8988T (cell line): Measurements from ENCODE around the gene CACNA1B.
"Not testable (repeated sequence)": the region's sequence is repeated elsewhere in the genome, so short reads cannot be mapped to it uniquely, and the experiment has no call there.

ENCODE experiments used
- DNase-seq: peaks from one replicate; pipeline ENCODE4 v3.0.0; 2011

Gene CACNA1B

GRCh38 chr9:137890768-137891587 lies 13.4 kb downstream of the CACNA1B start:
- DNase-seq = not testable (repeated sequence)

- no peak for DNase-seq
Observed at GRCh38 chr9:137891588-137892423, 14.2 kb downstream of the CACNA1B start.

- no peak for DNase-seq
Observed at GRCh38 chr9:137892424-137893191, 15.0 kb downstream of the CACNA1B start.

- DNase-seq = no peak
Observed at GRCh38 chr9:137893670-137894069, 16.1 kb downstream of the CACNA1B start.

- DNase-seq = no peak
Observed at GRCh38 chr9:137899551-137900360, 22.2 kb downstream of the CACNA1B start.

GRCh38 chr9:137900584-137901310 lies 23.2 kb downstream of the CACNA1B start:
- DNase-seq = no peak

- no peak for DNase-seq
Observed at GRCh38 chr9:137902646-137903045, 25.1 kb downstream of the CACNA1B start.

- DNase-seq = no peak
Observed at GRCh38 chr9:137905740-137906139, 28.2 kb downstream of the CACNA1B start.

GRCh38 chr9:137907776-137908175 lies 30.2 kb downstream of the CACNA1B start:
- no peak for DNase-seq

- no peak for DNase-seq
Observed at GRCh38 chr9:137912671-137913070, 35.1 kb downstream of the CACNA1B start.

GRCh38 chr9:137913132-137913531 lies 35.5 kb downstream of the CACNA1B start:
- no peak for DNase-seq

- DNase-seq = no peak
Observed at GRCh38 chr9:137913771-137914767, 36.5 kb downstream of the CACNA1B start.

- no peak for DNase-seq
Observed at GRCh38 chr9:137916540-137916939, 39.0 kb downstream of the CACNA1B start.

GRCh38 chr9:137917116-137917515 lies 39.5 kb downstream of the CACNA1B start:
- DNase-seq = no peak

- DNase-seq = no peak
Observed at GRCh38 chr9:137917795-137918194, 40.2 kb downstream of the CACNA1B start.

GRCh38 chr9:137918331-137919094 lies 40.9 kb downstream of the CACNA1B start:
- DNase-seq = no peak

GRCh38 chr9:137919095-137919465 lies 41.5 kb downstream of the CACNA1B start:
- DNase-seq = no peak

GRCh38 chr9:137919649-137920141 lies 42.1 kb downstream of the CACNA1B start:
- no peak for DNase-seq

GRCh38 chr9:137920753-137921152 lies 43.2 kb downstream of the CACNA1B start:
- no peak for DNase-seq
